ENCODE results near the gene RBFOX1. TPM values are rescaled to one million over a fixed set of nuclear protein-coding genes. Genes with fewer than 3 reads are reported as not detected.

The RBFOX1 gene
- total and polyA plus RNA-seq, 10 of the 15 experiments (the other 5 are each of a cell fraction or from before 2014, with no cell fraction given) = 0.87 TPM; not detected in 9

DNA sequence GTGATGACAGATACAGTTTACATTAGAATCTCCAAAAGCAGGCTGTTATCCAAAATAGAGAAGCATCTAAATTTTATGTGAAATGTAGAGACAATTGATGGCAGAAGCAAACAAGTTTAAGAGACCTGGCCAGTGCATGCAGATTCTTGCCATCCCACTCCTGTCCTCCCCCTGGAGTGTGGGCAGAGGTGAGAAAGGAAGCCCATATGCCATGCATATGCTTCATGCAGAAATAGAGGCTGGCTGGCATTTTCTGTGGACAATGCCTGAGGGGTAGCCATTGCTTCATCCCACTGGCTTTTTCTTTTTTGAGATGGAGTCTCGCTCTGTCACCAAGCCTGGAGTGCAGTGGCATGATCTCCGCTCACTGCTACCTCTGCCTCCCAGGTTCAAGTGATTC lies 382.1 kb downstream of the RBFOX1 start:
- ChIA-PET POLR2A (no interaction called here), CTCF (no interaction called here), RAD21 (ENCODE audit: unreplicated experiment) (no interaction called here), SMC1A (ENCODE audit: uncharacterized antibody, unreplicated experiment) (no interaction called here)
- intact Hi-C loops (cut with micrococcal nuclease; ENCODE audit: unreplicated experiment) = no loop called here
- no peak overlapping the region for H3K4me3 ChIP-seq
- H4K20me1 ChIP-seq (ENCODE audit: control insufficient read depth, insufficient read depth) = no peaks in the 10 kb centered on the region
- H2AFZ ChIP-seq (ENCODE audit: control insufficient read depth, low read depth, low read length) = no peak overlapping the region
- no peak overlapping the region for H3K4me2 ChIP-seq (ENCODE audit: control insufficient read depth, insufficient read depth)
- ATAC-seq (no peak), FAIRE-seq (no peak), DNase-seq (ENCODE audit: low read depth, low spot score) (no peak)
- H3K36me3 ChIP-seq (ENCODE audit: control insufficient read depth in 2 of 2, insufficient read depth in 2 of 2, low read length in 1 of 2) = no peaks in the 10 kb centered on the region
- no peak overlapping the region for H3K27ac ChIP-seq (ENCODE audit: control insufficient read depth, insufficient read depth)
- no peaks in the 10 kb centered on the region for H3K9me3 ChIP-seq (replicated peaks; ENCODE audit: control insufficient read depth, insufficient read depth, low read length)
- BruUV-seq (replicated peaks) = no TSS peak
- no peaks in the 10 kb centered on the region for H3K4me1 ChIP-seq (ENCODE audit: control insufficient read depth, insufficient read depth, low read length)
- in situ Hi-C loops (cut with MboI) = no loop called here
- no peak overlapping the region for H3K9ac ChIP-seq (ENCODE audit: control insufficient read depth, insufficient read depth, low read length)
- WGBS (ENCODE audit: insufficient coverage, insufficient replicate concordance, low lambda C conversion rate, missing lambda C conversion rate) = 5% methylated on average over 2 of the region's 2 CpGs
- no peaks in the 10 kb centered on the region for H3K79me2 ChIP-seq (ENCODE audit: control insufficient read depth, insufficient read depth, low read length)
- H3K27me3 ChIP-seq (replicated peaks in 1 of 2; ENCODE audit: control insufficient read depth in 2 of 2, insufficient read depth in 2 of 2, low read length in 1 of 2) = no peaks in the 10 kb centered on the region
- TF ChIP-seq RAD21 (IDR thresholded peaks at IDR 0.05; ENCODE audit: insufficient read depth, low read depth, low read length) (no peak), YBX1 (IDR thresholded peaks at IDR 0.05) (no peak), PAX5 (IDR thresholded peaks at IDR 0.05; ENCODE audit: borderline replicate concordance, low read depth, low read length) (no peak), HCFC1 (IDR thresholded peaks at IDR 0.05; ENCODE audit: low read length) (no peak), EED (IDR thresholded peaks at IDR 0.05; ENCODE audit: low read depth) (no peak), TCF7 (IDR thresholded peaks at IDR 0.05; ENCODE audit: borderline replicate concordance) (no peak), TAF1 (IDR thresholded peaks at IDR 0.05; ENCODE audit: borderline replicate concordance, low read depth, low read length) (no peak), BCL11A (IDR thresholded peaks at IDR 0.05; ENCODE audit: low read depth, low read length) (no peak), BHLHE40 (IDR thresholded peaks at IDR 0.05; ENCODE audit: borderline replicate concordance in 1 of 2, low read depth in 2 of 2, low read length in 1 of 2) (no peak), IKZF2 (IDR thresholded peaks at IDR 0.05) (no peak)
- TF ChIP-seq, protein P1, sequence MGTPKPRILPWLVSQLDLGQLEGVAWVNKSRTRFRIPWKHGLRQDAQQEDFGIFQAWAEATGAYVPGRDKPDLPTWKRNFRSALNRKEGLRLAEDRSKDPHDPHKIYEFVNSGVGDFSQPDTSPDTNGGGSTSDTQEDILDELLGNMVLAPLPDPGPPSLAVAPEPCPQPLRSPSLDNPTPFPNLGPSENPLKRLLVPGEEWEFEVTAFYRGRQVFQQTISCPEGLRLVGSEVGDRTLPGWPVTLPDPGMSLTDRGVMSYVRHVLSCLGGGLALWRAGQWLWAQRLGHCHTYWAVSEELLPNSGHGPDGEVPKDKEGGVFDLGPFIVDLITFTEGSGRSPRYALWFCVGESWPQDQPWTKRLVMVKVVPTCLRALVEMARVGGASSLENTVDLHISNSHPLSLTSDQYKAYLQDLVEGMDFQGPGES (IDR thresholded peaks at IDR 0.05) = no peak
- TF ChIP-seq, protein P2, sequence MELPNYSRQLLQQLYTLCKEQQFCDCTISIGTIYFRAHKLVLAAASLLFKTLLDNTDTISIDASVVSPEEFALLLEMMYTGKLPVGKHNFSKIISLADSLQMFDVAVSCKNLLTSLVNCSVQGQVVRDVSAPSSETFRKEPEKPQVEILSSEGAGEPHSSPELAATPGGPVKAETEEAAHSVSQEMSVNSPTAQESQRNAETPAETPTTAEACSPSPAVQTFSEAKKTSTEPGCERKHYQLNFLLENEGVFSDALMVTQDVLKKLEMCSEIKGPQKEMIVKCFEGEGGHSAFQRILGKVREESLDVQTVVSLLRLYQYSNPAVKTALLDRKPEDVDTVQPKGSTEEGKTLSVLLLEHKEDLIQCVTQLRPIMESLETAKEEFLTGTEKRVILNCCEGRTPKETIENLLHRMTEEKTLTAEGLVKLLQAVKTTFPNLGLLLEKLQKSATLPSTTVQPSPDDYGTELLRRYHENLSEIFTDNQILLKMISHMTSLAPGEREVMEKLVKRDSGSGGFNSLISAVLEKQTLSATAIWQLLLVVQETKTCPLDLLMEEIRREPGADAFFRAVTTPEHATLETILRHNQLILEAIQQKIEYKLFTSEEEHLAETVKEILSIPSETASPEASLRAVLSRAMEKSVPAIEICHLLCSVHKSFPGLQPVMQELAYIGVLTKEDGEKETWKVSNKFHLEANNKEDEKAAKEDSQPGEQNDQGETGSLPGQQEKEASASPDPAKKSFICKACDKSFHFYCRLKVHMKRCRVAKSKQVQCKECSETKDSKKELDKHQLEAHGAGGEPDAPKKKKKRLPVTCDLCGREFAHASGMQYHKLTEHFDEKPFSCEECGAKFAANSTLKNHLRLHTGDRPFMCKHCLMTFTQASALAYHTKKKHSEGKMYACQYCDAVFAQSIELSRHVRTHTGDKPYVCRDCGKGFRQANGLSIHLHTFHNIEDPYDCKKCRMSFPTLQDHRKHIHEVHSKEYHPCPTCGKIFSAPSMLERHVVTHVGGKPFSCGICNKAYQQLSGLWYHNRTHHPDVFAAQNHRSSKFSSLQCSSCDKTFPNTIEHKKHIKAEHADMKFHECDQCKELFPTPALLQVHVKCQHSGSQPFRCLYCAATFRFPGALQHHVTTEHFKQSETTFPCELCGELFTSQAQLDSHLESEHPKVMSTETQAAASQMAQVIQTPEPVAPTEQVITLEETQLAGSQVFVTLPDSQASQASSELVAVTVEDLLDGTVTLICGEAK (IDR thresholded peaks at IDR 0.05; ENCODE audit: borderline replicate concordance) = no peak
- TF ChIP-seq, protein P3, sequence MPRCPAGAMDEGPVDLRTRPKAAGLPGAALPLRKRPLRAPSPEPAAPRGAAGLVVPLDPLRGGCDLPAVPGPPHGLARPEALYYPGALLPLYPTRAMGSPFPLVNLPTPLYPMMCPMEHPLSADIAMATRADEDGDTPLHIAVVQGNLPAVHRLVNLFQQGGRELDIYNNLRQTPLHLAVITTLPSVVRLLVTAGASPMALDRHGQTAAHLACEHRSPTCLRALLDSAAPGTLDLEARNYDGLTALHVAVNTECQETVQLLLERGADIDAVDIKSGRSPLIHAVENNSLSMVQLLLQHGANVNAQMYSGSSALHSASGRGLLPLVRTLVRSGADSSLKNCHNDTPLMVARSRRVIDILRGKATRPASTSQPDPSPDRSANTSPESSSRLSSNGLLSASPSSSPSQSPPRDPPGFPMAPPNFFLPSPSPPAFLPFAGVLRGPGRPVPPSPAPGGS (IDR thresholded peaks at IDR 0.05; ENCODE audit: borderline replicate concordance, insufficient read depth, low read depth, low read length, poor library complexity, severe bottlenecking) = no peak
- TF ChIP-seq, protein P4, sequence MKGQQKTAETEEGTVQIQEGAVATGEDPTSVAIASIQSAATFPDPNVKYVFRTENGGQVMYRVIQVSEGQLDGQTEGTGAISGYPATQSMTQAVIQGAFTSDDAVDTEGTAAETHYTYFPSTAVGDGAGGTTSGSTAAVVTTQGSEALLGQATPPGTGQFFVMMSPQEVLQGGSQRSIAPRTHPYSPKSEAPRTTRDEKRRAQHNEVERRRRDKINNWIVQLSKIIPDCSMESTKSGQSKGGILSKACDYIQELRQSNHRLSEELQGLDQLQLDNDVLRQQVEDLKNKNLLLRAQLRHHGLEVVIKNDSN (IDR thresholded peaks at IDR 0.05; ENCODE audit: borderline replicate concordance, extremely low read length, insufficient read depth, low read depth, low read length) = no peak
- TF ChIP-seq, protein P5, sequence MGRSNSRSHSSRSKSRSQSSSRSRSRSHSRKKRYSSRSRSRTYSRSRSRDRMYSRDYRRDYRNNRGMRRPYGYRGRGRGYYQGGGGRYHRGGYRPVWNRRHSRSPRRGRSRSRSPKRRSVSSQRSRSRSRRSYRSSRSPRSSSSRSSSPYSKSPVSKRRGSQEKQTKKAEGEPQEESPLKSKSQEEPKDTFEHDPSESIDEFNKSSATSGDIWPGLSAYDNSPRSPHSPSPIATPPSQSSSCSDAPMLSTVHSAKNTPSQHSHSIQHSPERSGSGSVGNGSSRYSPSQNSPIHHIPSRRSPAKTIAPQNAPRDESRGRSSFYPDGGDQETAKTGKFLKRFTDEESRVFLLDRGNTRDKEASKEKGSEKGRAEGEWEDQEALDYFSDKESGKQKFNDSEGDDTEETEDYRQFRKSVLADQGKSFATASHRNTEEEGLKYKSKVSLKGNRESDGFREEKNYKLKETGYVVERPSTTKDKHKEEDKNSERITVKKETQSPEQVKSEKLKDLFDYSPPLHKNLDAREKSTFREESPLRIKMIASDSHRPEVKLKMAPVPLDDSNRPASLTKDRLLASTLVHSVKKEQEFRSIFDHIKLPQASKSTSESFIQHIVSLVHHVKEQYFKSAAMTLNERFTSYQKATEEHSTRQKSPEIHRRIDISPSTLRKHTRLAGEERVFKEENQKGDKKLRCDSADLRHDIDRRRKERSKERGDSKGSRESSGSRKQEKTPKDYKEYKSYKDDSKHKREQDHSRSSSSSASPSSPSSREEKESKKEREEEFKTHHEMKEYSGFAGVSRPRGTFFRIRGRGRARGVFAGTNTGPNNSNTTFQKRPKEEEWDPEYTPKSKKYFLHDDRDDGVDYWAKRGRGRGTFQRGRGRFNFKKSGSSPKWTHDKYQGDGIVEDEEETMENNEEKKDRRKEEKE (IDR thresholded peaks at IDR 0.05) = no peak

Measured in GM12878 (cell line).